A549 (cell line): ENCODE results near the gene EFHC2.

ENCODE experiments used
- BCL3 ChIP-seq: fragments of >200 bp; sonication (Bioruptor Twin); formaldehyde crosslinking; IDR thresholded peaks from 3 replicates; pipeline ENCODE4 v1.6.1; 2016
- CTCF ChIP-seq: fragments of >200 bp; sonication (Bioruptor Twin); formaldehyde crosslinking; IDR thresholded peaks from 3 replicates; pipeline ENCODE4 v1.5.1; 2016
- EHMT2 ChIP-seq: fragments of 200-600 bp; sonication (generic); IDR thresholded peaks from 2 replicates; pipeline ENCODE4 v1.6.1; 2016; ENCODE audit warnings: antibody characterized with exemption, low read depth, mild to moderate bottlenecking, moderate library complexity
- HMGXB4 ChIP-seq: fragments of 250-450 bp; sonication (Bioruptor Pico); IDR thresholded peaks from 2 replicates; pipeline ENCODE4 v1.5.0; 2021; ENCODE audit warnings: mild to moderate bottlenecking, moderate library complexity, borderline replicate concordance
- KDM1A ChIP-seq: fragments of 200-600 bp; sonication (generic); IDR thresholded peaks from 2 replicates; pipeline ENCODE4 v1.6.1; 2016; ENCODE audit warnings: low read depth, mild to moderate bottlenecking
- MAZ ChIP-seq: fragments of 150-350 bp; IDR thresholded peaks from 2 replicates; pipeline ENCODE4 v1.6.1; 2014; ENCODE audit warnings: antibody characterized with exemption, low read depth, low read length, borderline replicate concordance
- NR3C1 ChIP-seq: fragments of >200 bp; sonication (Bioruptor Twin); formaldehyde crosslinking; IDR thresholded peaks from 3 replicates; pipeline ENCODE4 v1.6.1; 2017
- POLR2A ChIP-seq: IDR thresholded peaks from 2 replicates; pipeline ENCODE4 v1.6.1; 2012; ENCODE audit warnings: mild to moderate bottlenecking, low read length
- POLR2AphosphoS2 ChIP-seq: conservative IDR thresholded peaks from 2 replicates; pipeline ENCODE4 v1.6.1; 2012; ENCODE audit warnings: low read length, improper control_type of control experiment, inconsistent platforms
- RAD21 ChIP-seq, 2 experiments: fragments of >200 bp in 1 of 2; sonication (Bioruptor Twin) in 1 of 2; formaldehyde crosslinking in 1 of 2; IDR thresholded peaks in 1 of 2; conservative IDR thresholded peaks in 1 of 2; 2 replicates in 1 of 2; 3 replicates in 1 of 2; pipeline ENCODE4 v1.6.1; 2012 to 2018; ENCODE audit warnings: inconsistent platforms in 1 of 2
- RCOR1 ChIP-seq: fragments of 150-350 bp; IDR thresholded peaks from 2 replicates; pipeline ENCODE4 v1.6.1; 2014; ENCODE audit warnings: antibody characterized with exemption, low read length, low read depth
- USF2 ChIP-seq: fragments of 450-650 bp; IDR thresholded peaks from 2 replicates; pipeline ENCODE4 v1.6.1; 2014; ENCODE audit warnings: antibody characterized with exemption
- ZFP36 ChIP-seq: fragments of 450-650 bp; IDR thresholded peaks from 2 replicates; pipeline ENCODE4 v1.6.1; 2014; ENCODE audit warnings: borderline replicate concordance; ENCODE audit not compliant: partially characterized antibody

GRCh38 chrX:44303119-44303518 is 40.4 kb downstream of the EFHC2 start:
- TF ChIP-seq CTCF (no peak), RAD21 (conservative IDR thresholded peaks at IDR 0.05 in 1 of 2, IDR thresholded peaks at IDR 0.05 in 1 of 2) (no peak), ZFP36 (no peak), BCL3 (no peak), MAZ (no peak), POLR2A (no peak), EHMT2 (no peak), USF2 (no peak), NR3C1 (no peak), RCOR1 (no peak), KDM1A (no peak), POLR2AphosphoS2 (no peak), HMGXB4 (CRISPR knock-in tag) (no peak)
